ENCODE measurements around the gene SOX30. TPM values are rescaled to one million over a fixed set of nuclear protein-coding genes. Genes with fewer than 3 reads are reported as not detected.

SOX30 gene
- total RNA-seq, 4 donors from 2014 or later: 0.16 to 0.75 TPM; not detected in 2

- Histone ChIP-seq H3K4me3 (no peak overlapping the region), H3K27me3 (no peaks in the 10 kb centered on the region), H3K4me1 (no peaks in the 10 kb centered on the region), H3K27ac (no peak overlapping the region), H3K36me3 (no peaks in the 10 kb centered on the region), H3K9me3 (peaks cover 5 to 8% of the 10 kb centered on the region in 2 donors)
- TF ChIP-seq CTCF (IDR thresholded peaks at IDR 0.05) (no peak), EP300 (IDR thresholded peaks at IDR 0.05; ENCODE audit: low read depth) (no peak), POLR2AphosphoS5 (IDR thresholded peaks at IDR 0.05) (no peak), POLR2A (IDR thresholded peaks at IDR 0.05) (no peak)
- intact Hi-C loops (cut with DNase I; ENCODE audit: low total_unique reads): no loop called here
- in situ Hi-C loops (cut with MboI; ENCODE audit: low pct_ligation_motif_present in 1 of 4, low pct_unique_long_range_greater_than_20kb in 1 of 4, low sequenced_read_pairs in 3 of 4): no loop called here
- 94 to 100% methylated on average over 2 of the region's 2 CpGs for WGBS, 2 donors (ENCODE audit: low coverage in 1 of 2)
- no peak for DNase-seq
Observed at GRCh38 chr5:157657516-157657915, 5.3 kb upstream of the SOX30 start.

- TF ChIP-seq EP300 (IDR thresholded peaks at IDR 0.05; ENCODE audit: low read depth) (no peak), POLR2AphosphoS5 (IDR thresholded peaks at IDR 0.05) (peak in 2 of 3 donors; percentile 23 to 49), CTCF (IDR thresholded peaks at IDR 0.05) (peak; percentile 27 to 60 (median 41)), POLR2A (IDR thresholded peaks at IDR 0.05) (peak; percentile 41)
- intact Hi-C loops (cut with DNase I; ENCODE audit: low total_unique reads): no loop called here
Observed at GRCh38 chr5:157651623-157652376, 438 bp downstream of the SOX30 start.

GRCh38 chr5:157650991-157651611 lies 1.1 kb downstream of the SOX30 start:
- 86 to 95% methylated on average over 5 to 33 of the region's 33 CpGs for WGBS, 2 donors (ENCODE audit: low coverage in 1 of 2)
- Histone ChIP-seq H3K9me3 (no peaks in the 10 kb centered on the region), H3K4me3 (peak overlapping the region in 3 of 4 donors; percentile 36 to 52 (median 38)), H3K36me3 (no peaks in the 10 kb centered on the region), H3K4me1 (peaks cover 0 to 12% (median 9%) of the 10 kb centered on the region in 4 donors), H3K27me3 (no peaks in the 10 kb centered on the region), H3K27ac (peak overlapping the region in 2 of 4 donors; percentile 63 to 72)
- no peak for DNase-seq
- in situ Hi-C loops (cut with MboI; ENCODE audit: low pct_ligation_motif_present in 1 of 4, low pct_unique_long_range_greater_than_20kb in 1 of 4, low sequenced_read_pairs in 3 of 4): no loop called here
- TF ChIP-seq POLR2A (IDR thresholded peaks at IDR 0.05) (no peak), POLR2AphosphoS5 (IDR thresholded peaks at IDR 0.05) (no peak), CTCF (IDR thresholded peaks at IDR 0.05) (no peak), EP300 (IDR thresholded peaks at IDR 0.05; ENCODE audit: low read depth) (no peak)
- intact Hi-C loops (cut with DNase I; ENCODE audit: low total_unique reads): no loop called here

More at GRCh38 chr5:157651623-157652376, 438 bp downstream of the SOX30 start:
- peak overlapping the region; percentile 30 to 52 (median 37) for H3K4me3 ChIP-seq
- peaks cover 0 to 12% (median 9%) of the 10 kb centered on the region in 4 donors for H3K4me1 ChIP-seq
- H3K27ac ChIP-seq: peak overlapping the region; percentile 39 to 72 (median 60)
- no peaks in the 10 kb centered on the region for H3K9me3 ChIP-seq
- H3K27me3 ChIP-seq: no peaks in the 10 kb centered on the region
- no peaks in the 10 kb centered on the region for H3K36me3 ChIP-seq
- DNase-seq: peak; percentile 86
- in situ Hi-C loops (cut with MboI; ENCODE audit: low pct_ligation_motif_present in 1 of 4, low pct_unique_long_range_greater_than_20kb in 1 of 4, low sequenced_read_pairs in 3 of 4): no loop called here
- 27 to 67% methylated on average over 7 to 56 of the region's 63 CpGs for WGBS, 2 donors (ENCODE audit: low coverage in 1 of 2)

- TF ChIP-seq EP300 (IDR thresholded peaks at IDR 0.05; ENCODE audit: low read depth) (no peak), POLR2AphosphoS5 (IDR thresholded peaks at IDR 0.05) (no peak), POLR2A (IDR thresholded peaks at IDR 0.05) (no peak), CTCF (IDR thresholded peaks at IDR 0.05) (no peak)
- Histone ChIP-seq H3K4me3 (no peak overlapping the region), H3K36me3 (no peaks in the 10 kb centered on the region), H3K9me3 (no peaks in the 10 kb centered on the region), H3K4me1 (peaks cover 0 to 12% (median 9%) of the 10 kb centered on the region in 4 donors), H3K27me3 (no peaks in the 10 kb centered on the region), H3K27ac (no peak overlapping the region)
- intact Hi-C loops (cut with DNase I; ENCODE audit: low total_unique reads): no loop called here
- 86 to 88% methylated on average over 2 of the region's 2 CpGs for WGBS, 2 donors (ENCODE audit: low coverage in 1 of 2)
- in situ Hi-C loops (cut with MboI; ENCODE audit: low pct_ligation_motif_present in 1 of 4, low pct_unique_long_range_greater_than_20kb in 1 of 4, low sequenced_read_pairs in 3 of 4): no loop called here
- DNase-seq: no peak
Observed at GRCh38 chr5:157649101-157649500, 3.1 kb downstream of the SOX30 start.

Data from transverse colon (tissue), 4 donors.